M059J (cell line): Measurements from ENCODE around the gene FAM234A. TPM values are rescaled to one million over a fixed set of nuclear protein-coding genes. Genes with fewer than 3 reads are reported as not detected.

ENCODE experiments used
- DNase-seq: peaks from one replicate; pipeline ENCODE4 v3.0.0-alpha.2; 2012; ENCODE audit warnings: low read depth
- total RNA-seq: library from RNA; depleted of rRNA; stranded (reverse); fragments of >200 nt; shearing (Covaris generic); gene quantifications from 2 replicates; pipeline ENCODE4 v1.2.3, GENCODE V29; 2014

Gene FAM234A
- total RNA-seq, 1 experiment from 2014 or later, result 166 TPM

GRCh38 chr16:281660-282255 is 47.1 kb downstream of the FAM234A start:
- peak; percentile 14 for DNase-seq

GRCh38 chr16:282491-282890 is 47.9 kb downstream of the FAM234A start:
- DNase-seq, result no peak

- no peak for DNase-seq
Observed at GRCh38 chr16:283033-283805, 48.6 kb downstream of the FAM234A start, which contains the start of gene PDIA2. Gene PDIA2, plus strand, starts transcription at chr16:283164. Its CDS starts 6 bp downstream, at chr16:283170.

DNA sequence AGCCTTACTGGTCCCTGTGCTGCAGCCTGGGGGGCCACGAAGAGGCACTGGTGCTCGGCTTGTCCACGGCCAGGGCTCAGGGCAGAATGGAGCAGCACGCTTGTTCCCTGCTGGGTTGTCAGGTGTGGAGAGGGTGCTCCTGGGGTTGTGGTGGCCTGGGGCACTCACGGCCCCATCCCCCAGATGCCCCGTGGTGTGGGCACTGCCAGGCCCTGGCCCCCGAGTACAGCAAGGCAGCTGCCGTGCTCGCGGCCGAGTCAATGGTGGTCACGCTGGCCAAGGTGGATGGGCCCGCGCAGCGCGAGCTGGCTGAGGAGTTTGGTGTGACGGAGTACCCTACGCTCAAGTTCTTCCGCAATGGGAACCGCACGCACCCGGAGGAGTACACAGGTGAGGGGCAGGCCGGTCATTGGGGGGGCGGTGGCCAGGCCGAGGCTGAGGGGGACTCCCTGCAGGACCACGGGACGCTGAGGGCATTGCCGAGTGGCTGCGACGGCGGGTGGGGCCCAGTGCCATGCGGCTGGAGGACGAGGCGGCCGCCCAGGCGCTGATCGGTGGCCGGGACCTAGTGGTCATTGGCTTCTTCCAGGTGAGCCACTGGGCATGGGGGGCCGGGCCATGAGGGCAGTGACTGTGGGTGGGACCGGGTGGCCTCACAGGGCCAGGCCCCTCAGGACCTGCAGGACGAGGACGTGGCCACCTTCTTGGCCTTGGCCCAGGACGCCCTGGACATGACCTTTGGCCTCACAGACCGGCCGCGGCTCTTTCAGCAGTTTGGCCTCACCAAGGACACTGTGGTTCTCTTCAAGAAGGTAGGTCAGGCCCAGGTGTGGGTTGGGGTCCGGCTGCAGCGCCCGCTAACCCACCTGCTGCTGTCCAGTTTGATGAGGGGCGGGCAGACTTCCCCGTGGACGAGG is 49.8 kb downstream of the FAM234A start:
- DNase-seq, result no peak

DNA sequence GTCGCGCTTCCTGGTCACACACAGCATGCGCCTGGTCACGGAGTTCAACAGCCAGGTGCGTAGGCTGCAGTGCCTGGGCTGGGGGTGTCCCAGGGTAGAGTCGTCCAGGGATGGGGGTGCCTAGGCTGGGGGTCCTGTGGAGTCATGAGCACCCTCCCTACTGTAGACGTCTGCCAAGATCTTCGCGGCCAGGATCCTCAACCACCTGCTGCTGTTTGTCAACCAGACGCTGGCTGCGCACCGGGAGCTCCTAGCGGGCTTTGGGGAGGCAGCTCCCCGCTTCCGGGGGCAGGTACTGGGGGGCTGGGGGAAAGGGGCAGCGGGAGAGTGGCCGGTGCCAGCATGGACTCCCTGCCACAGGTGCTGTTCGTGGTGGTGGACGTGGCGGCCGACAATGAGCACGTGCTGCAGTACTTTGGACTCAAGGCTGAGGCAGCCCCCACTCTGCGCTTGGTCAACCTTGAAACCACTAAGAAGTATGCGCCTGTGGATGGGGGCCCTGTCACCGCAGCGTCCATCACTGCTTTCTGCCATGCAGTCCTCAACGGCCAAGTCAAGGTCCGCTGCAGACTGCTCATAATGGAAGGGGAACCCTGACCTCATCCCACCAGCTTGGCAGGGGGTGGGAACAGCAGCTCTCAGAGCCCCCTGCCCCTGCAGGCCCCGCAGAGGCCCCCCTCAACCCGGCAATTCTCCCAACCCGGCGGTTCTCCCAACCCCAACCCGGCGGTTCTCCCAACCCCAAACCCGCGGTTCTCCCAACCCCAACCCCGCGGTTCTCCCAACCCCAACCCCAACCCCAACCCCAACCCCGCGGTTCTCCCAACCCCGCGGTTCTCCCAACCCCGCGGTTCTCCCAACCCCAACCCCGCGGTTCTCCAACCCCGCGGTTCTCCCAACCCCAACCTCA is 50.8 kb downstream of the FAM234A start:
- no peak for DNase-seq

DNA sequence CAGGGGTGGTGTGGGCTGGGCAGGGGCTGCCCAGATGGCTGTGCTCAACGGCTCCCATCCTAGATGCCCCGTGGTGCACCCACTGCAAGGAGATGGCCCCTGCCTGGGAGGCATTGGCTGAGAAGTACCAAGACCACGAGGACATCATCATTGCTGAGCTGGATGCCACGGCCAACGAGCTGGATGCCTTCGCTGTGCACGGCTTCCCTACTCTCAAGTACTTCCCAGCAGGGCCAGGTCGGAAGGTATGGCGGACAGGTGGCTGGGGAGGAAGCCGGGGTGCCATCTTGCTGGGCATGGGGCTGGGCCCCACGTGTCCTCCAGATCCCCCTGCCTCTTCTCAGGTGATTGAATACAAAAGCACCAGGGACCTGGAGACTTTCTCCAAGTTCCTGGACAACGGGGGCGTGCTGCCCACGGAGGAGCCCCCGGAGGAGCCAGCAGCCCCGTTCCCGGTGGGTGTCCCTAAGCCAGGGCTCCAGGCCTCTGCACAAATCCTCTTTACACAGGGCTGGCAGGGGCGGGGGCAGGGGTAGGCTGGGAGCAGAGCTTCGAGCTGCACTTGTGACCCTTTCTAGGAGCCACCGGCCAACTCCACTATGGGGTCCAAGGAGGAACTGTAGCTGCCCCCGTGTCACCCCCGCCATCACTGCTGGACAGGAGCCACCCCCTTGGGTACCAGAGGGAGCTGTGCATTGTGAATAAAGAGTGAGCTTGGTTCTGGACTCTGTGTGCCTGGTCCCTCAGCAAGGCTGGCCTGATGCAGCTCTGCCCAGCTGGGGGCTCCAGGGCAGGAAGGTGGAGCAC is 52.1 kb downstream of the FAM234A start:
- no peak for DNase-seq

GRCh38 chr16:287298-287811 is 52.7 kb downstream of the FAM234A start:
- no peak for DNase-seq

- DNase-seq, result no peak
Observed at GRCh38 chr16:287981-288920, 53.6 kb downstream of the FAM234A start.

GRCh38 chr16:289395-289997 is 54.9 kb downstream of the FAM234A start:
- DNase-seq, result no peak

DNA sequence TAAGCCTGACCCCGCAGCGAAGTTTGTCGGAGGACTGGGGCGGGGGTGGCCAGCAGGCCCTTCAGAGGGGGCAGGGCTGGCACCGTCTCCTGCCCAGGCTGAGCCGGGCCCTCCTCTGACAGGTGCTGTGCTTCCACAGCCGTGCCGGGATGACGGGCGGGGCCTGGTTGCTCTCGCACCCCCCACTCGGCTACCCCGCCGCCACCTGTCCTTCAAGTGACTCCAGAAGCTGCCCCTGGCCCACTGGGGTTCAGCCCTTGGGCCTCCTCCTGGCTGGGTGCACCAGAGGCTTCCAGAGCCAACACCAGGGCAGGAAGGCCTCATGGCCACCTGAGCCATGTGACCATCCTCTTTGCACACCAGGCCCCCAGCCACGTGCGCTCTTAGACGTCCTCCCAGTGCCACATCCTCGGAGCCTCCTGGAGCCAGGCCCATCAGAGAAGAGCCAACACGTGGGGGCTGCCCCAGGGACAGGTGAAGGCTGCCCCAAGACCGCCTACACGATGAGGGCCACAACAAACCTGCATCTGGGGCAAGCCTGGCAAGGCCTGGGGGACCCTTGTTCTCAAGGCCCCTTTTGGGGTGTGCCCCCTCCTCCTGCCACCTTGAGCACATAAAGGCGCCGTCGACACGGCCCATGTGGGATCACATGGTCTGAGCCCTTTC is 55.5 kb downstream of the FAM234A start:
- no peak for DNase-seq

DNA sequence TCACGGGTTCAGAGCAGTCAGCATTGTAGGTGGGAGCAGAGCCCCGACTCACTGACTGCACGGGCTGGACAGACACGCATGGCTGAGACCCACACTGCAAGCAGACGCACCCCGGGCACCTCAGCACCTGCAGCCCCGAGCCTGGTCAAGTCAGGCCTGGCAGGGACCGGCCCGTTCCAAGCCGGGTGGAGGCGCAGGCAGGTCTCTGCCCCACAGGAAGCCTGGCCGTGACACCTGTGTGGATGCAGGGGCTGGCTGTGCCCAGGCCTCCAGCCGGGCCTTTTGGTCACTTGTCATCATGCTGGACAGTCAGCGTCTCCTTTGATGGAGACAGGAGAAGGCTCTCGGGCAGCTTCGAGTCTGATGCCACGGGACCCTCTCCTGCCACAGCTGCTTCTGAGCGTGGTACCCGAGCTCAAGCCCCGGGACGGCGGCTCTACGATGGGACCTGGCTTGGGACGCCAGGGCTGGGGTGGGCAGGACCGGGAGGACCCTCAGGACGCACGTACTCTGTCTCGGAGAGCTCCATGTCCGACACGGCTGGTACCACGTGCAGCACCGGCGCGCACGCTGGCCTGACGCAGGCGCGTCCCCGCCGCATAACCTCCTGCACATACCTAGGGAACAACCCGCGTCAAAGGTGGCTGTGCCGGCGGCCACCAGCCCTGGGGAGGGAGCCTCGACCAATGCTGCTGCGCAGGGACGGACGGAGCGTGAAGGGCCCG is 56.2 kb downstream of the FAM234A start:
- no peak for DNase-seq

DNA sequence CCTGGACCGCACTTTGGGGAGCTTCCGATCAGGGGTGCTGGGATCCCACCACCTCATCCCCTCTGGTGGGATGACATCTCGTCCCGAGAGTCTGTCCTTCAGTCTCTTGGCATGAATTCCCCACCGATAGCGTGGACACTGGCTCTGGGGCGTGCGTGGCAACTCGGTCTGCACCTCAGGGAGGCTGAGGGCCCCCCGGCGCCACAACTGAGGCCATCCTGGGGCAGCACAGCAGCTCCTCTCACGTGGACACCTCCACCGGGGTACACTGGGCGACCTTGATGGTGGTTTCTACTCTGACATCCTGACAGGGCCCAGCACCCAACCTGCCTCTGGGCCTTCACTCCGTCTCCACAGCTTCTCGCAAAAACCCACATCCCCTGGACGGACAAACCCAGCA is 56.9 kb downstream of the FAM234A start:
- DNase-seq, result no peak

- DNase-seq, result no peak
Observed at GRCh38 chr16:293043-293775, 58.6 kb downstream of the FAM234A start.

DNA sequence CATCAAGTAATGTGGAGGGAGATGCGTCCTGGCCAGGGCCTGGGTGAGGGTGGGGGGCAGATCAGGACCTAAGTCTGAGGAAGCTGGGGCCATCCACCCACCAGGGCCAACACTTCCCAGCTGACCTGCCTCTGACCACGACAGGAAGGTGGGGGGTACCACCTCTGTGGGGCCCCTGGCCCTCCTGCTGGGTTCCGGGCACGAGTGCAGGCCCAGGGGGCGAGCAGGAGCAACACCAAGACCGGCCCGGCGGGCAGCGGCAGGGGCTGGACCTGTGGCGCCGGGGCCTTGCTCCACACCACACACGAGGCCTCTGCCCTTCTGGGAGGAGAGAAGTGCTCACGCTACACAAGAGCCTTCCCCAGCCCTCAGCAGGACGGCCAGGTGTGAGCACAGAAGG is 61.7 kb downstream of the FAM234A start:
- no peak for DNase-seq

DNA sequence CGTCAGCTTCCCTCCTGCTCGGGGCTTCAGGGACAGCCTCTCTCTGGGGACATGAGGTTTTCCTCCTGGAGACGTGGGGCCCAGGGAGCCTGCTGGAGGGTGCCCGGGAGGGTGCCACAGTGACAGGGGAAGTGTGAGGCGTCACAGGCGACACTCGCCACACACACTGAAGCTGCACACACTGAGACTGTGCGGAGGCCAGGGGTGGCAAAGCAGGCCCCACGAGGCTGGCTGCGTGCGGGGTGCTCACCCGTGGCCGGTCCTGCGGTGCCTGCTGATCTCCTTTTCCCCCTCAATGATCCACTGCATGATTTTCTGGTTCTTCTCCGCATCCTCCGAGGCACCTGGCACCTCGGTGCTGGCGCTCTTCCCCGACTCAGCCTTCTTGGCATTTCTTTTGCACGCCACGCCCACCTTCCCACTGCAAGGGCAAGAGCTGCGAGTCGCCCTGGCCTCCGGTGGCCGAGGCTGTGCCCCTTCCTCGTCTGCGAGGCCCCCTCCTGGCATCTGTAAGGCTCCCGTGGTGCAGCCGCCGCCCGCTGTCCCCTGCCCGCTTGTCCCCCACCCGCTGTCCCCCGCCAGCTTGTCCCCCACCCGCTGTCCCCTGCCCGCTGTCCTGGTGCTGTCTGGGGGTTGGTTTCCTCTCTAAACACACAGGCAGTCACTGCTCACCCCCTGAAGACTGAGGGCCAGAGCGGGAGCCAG is 62.3 kb downstream of the FAM234A start:
- DNase-seq, result no peak

GRCh38 chr16:297832-298231 is 63.2 kb downstream of the FAM234A start:
- DNase-seq, result no peak
